H7 (cell line): ENCODE data around the gene ACAT1. TPM values are rescaled to one million over a fixed set of nuclear protein-coding genes. Genes with fewer than 3 reads are reported as not detected.

Experiments
- DNase-seq: peaks from one replicate; pipeline ENCODE4 v3.0.0; 2012
- H3K27me3 ChIP-seq: 2 replicates; pipeline ENCODE4 v1.6.0; 2011; ENCODE audit warnings: mild to moderate bottlenecking, low read length; ENCODE audit not compliant: control insufficient read depth, insufficient read depth
- H3K36me3 ChIP-seq: replicated peaks from 2 replicates; pipeline ENCODE4 v1.5.1; 2011; ENCODE audit warnings: low read length; ENCODE audit not compliant: control insufficient read depth, insufficient read depth
- H3K4me3 ChIP-seq: 2 replicates; pipeline ENCODE4 v1.5.1; 2011; ENCODE audit warnings: low read depth, mild to moderate bottlenecking, control low read depth, low read length, moderate library complexity; ENCODE audit not compliant: insufficient read depth
- total RNA-seq: library from RNA; depleted of rRNA; stranded (reverse); fragments of >200 nt; shearing (Covaris generic); gene quantifications from 2 replicates; pipeline ENCODE4 v1.2.3, GENCODE V29; 2014; rRNA removed

The ACAT1 gene
- total RNA-seq, 1 experiment from 2014 or later: 28.9 TPM

GRCh38 chr11:108177570-108177969 is 56.2 kb downstream of the ACAT1 start:
- DNase-seq: no peak
- peaks cover 6% of the 10 kb centered on the region for H3K36me3 ChIP-seq
- H3K27me3 ChIP-seq: no peaks in the 10 kb centered on the region
- no peak overlapping the region for H3K4me3 ChIP-seq

DNA sequence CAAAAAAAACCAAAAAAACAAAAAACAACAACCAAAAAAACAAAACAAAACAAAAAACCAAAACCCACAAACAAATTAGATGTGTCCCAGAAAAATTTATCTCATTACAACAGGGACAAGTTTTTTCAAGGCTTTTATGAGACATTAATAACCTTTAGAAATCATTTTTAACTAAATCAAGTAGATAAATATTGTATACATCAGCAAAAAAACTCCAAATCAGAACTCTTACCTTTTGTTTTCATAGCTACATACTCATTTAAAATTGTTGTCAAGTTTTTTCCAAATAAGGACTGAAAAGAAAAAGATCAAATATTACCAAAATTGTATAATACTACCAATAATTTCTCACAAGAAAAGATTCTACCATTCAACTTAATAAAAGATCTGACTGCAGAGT is 72.4 kb downstream of the ACAT1 start:
- no peak for DNase-seq
- Histone ChIP-seq H3K4me3 (no peak overlapping the region), H3K27me3 (no peaks in the 10 kb centered on the region), H3K36me3 (peaks cover 8% of the 10 kb centered on the region)

- DNase-seq: no peak
- Histone ChIP-seq H3K36me3 (peaks cover 7% of the 10 kb centered on the region), H3K27me3 (no peaks in the 10 kb centered on the region), H3K4me3 (no peak overlapping the region)
These were observed 75.5 kb downstream of the ACAT1 start for GRCh38 chr11:108196901-108197300.

Other genes starting within 250 kb of the ACAT1 start
- 5.2 and 7.2 TPM in 2 replicates for gene RAB39A, start 193.1 kb upstream of the ACAT1 start, total RNA-seq
- 19.3 and 28.9 TPM in 2 replicates for gene CUL5, start 112.7 kb upstream of the ACAT1 start, total RNA-seq
- 14.1 and 18.8 TPM in 2 replicates for gene NPAT, start 101.1 kb downstream of the ACAT1 start, total RNA-seq
- 17.7 and 28.0 TPM in 2 replicates for gene ATM, start 101.5 kb downstream of the ACAT1 start, total RNA-seq